Fibroblast of villous mesenchyme (primary cell): ENCODE measurements around the gene SCLT1. TPM values are rescaled to one million over a fixed set of nuclear protein-coding genes. Genes with fewer than 3 reads are reported as not detected.

Experiments
- DNase-seq: peaks from one replicate; pipeline ENCODE4 v3.0.0-alpha.2; 2010; ENCODE audit warnings: low read depth
- H3K4me3 ChIP-seq: 2 replicates; pipeline ENCODE4 v1.5.1; 2011; ENCODE audit warnings: low read depth, mild to moderate bottlenecking, low read length
- total RNA-seq: library from RNA; depleted of rRNA; stranded (reverse); fragments of >200 nt; gene quantifications from 2 replicates; pipeline ENCODE4 v1.2.3, GENCODE V29; 2012
- TF ChIP-seq, protein P1 (sequence below): IDR thresholded peaks from 2 replicates; pipeline ENCODE4 v1.5.1; 2012; ENCODE audit warnings: low read depth, mild to moderate bottlenecking, low read length; ENCODE audit not compliant: insufficient read depth

Gene SCLT1
- total RNA-seq, 1 donor: 28.1 TPM

DNA sequence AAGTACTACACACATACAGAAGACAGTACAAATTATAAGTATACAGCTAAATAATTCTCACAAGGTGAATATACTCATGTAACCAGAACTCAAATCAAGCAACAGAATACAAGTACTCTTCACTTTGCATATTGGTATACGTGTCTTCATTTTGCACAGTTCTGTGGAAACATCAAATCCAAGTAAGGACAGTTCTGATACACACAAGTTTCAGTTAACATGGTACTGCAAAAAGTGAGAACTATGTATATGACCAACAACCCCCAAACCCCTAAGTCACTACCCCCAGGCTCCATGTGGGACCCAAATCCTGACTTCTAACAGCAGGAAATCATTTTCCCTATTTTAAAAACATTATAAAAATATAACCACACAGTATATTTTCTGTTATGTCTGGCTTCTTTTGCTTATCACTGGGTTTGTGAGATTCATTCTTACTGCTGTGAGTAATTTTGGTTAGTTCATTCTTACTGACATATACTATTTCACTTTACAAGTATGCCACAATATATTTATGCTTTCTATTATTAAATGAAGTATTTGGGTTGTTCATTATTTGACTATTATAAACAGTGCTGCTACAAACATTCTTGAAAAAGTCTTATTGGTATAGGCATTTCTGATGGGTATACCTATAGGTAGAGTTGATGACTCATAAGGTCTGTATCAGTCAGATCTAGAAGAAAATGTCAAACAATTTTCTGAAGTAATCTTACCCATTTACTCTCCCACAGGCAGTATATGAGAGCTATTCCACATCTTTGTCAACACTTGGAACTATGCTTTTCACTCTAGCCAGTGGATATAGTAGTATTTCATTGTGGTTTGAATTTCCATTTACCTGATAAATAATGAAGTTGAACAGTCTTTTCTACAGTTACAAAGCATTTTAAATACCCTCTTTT, 47.0 kb downstream of the SCLT1 start:
- TF ChIP-seq, protein P1, sequence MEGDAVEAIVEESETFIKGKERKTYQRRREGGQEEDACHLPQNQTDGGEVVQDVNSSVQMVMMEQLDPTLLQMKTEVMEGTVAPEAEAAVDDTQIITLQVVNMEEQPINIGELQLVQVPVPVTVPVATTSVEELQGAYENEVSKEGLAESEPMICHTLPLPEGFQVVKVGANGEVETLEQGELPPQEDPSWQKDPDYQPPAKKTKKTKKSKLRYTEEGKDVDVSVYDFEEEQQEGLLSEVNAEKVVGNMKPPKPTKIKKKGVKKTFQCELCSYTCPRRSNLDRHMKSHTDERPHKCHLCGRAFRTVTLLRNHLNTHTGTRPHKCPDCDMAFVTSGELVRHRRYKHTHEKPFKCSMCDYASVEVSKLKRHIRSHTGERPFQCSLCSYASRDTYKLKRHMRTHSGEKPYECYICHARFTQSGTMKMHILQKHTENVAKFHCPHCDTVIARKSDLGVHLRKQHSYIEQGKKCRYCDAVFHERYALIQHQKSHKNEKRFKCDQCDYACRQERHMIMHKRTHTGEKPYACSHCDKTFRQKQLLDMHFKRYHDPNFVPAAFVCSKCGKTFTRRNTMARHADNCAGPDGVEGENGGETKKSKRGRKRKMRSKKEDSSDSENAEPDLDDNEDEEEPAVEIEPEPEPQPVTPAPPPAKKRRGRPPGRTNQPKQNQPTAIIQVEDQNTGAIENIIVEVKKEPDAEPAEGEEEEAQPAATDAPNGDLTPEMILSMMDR: no peak
- H3K4me3 ChIP-seq: no peak overlapping the region
- no peak for DNase-seq

DNA sequence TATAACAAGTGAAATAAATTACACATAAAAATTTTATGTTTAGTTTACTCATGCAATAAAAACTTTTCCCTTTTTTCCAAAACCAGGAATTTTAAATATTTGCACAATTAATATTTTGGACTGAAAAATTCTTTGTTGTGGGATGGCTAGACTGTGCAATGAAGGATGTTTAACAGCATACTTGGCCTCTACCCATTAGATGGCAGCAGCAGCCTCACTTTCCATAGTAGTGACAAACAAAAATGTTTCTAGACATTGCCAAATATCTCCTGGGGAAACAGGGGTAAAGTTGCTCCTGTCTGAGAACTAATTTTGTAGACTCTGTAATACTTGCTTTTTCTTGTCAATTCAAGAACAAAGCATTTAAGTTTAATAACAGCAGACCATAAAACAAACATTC, 49.8 kb downstream of the SCLT1 start:
- DNase-seq: peak; percentile 38
- no peak overlapping the region for H3K4me3 ChIP-seq
- TF ChIP-seq, protein P1: peak; percentile 38

DNA sequence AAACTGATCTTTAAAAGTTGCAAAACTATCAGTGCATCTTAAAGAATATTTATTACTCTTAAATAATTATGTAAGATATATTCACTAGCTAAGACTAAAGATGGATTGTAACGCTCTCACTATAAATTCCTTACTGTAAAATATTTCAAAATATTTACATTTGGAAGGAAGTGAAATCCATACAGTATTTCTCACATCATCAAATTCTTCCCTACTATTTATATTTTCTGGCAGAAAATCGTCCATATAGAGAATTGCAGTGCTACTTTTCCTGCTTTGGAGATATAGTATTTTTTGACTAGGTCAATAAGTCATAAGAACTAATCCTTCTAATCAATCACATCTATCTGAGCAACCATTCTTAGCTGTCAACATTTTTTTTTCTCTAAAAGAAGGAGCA, 52.9 kb downstream of the SCLT1 start:
- no peak for DNase-seq
- no peak overlapping the region for H3K4me3 ChIP-seq
- TF ChIP-seq, protein P1: no peak

DNA sequence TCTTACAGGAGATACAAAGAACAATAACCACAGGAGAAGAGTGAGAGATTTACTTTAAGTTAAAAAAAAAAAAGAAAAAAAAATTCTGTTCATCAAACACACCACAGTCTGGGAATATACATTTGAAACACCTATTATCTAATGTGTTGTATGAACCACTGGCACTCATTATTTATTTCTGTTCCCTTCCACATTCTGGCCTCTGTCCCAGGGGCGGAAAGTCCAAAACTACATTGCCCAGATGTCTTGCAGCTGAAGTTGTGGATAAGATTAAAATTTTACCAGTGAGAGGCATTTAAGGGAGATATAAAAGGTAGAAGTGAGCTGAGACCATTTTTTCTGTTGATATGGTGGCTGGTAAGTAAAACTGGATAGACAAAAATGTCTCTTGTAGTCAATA, 56.2 kb downstream of the SCLT1 start:
- TF ChIP-seq, protein P1: no peak
- no peak overlapping the region for H3K4me3 ChIP-seq
- no peak for DNase-seq

DNA sequence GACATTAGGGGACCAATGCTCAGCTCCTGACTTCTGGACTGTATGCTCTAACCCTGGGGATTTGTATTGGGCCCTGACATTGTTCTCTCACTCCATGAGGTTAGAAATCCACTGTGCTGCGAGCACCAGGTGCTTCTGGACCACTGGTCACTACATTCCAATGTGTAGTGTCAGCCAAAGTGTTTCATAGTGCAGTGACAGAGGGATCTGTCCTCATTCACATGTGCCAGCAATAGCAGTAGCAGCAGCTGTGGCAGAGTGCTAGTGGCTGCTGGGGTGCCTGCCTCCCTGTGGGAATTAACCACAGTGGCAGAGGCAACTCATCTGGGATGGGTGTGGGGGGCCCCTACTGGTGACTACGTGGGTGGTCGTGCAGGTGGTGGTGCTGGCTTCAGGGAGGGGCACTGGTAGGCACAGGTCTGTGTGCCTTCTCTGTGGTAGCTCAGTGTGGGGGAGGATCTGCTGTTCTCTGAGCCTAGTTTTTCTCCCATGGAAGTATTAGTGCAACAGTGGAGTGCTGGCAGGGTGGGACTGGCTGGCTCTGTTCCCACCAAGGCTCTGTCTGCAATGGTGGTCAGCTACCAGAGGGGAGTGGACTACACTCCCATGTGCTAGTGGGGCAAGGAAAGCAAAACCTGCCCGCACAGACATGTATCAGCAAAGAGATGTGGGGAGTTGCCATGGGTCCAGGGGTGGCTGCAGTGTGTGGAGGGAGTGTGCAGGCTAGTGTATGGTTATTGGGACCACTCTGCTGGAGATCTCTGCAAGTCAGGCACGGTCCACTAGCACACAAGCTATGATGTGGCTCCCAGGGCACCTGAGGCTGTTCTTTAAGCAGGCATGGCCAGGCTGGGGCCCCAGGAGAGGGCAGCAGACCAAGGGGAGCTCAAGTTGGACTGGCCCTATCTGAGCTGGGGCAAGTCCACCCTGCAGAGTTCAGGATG, 78.5 kb downstream of the SCLT1 start:
- H3K4me3 ChIP-seq: no peak overlapping the region
- DNase-seq: no peak
- TF ChIP-seq, protein P1: no peak

DNA sequence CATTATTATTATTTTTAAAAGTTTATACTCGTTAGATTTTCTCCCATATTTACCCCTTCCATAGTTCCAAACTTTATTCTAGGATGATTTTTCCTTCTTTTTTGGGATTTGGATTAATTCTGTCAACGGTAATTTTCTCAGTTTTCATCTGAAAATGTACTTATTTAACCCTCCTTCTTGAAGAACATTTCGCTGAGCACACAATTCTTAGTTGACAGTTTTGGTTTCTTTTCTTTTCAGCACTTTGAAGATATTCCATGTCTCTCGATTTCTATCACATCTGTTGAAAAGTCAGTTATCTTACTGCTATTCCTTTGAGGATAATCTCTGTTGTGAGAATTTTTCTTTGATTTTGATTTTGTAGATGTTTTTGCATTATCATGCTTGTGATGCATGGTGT, 85.2 kb downstream of the SCLT1 start:
- TF ChIP-seq, protein P1: no peak
- no peak overlapping the region for H3K4me3 ChIP-seq
- DNase-seq: no peak
